GM21825 (cell line): ENCODE results near the gene CHIC2.
A peak's percentile ranks its signal among the peaks of the same experiment; 100 is the strongest.

ENCODE experiments used
- ATAC-seq: cut with Tn5 transposase; IDR thresholded peaks from one replicate; pipeline ENCODE4 v1.9.1; 2021; ENCODE audit warnings: mild to moderate bottlenecking, moderate library complexity; ENCODE audit not compliant: unreplicated experiment

CHIC2 gene

DNA sequence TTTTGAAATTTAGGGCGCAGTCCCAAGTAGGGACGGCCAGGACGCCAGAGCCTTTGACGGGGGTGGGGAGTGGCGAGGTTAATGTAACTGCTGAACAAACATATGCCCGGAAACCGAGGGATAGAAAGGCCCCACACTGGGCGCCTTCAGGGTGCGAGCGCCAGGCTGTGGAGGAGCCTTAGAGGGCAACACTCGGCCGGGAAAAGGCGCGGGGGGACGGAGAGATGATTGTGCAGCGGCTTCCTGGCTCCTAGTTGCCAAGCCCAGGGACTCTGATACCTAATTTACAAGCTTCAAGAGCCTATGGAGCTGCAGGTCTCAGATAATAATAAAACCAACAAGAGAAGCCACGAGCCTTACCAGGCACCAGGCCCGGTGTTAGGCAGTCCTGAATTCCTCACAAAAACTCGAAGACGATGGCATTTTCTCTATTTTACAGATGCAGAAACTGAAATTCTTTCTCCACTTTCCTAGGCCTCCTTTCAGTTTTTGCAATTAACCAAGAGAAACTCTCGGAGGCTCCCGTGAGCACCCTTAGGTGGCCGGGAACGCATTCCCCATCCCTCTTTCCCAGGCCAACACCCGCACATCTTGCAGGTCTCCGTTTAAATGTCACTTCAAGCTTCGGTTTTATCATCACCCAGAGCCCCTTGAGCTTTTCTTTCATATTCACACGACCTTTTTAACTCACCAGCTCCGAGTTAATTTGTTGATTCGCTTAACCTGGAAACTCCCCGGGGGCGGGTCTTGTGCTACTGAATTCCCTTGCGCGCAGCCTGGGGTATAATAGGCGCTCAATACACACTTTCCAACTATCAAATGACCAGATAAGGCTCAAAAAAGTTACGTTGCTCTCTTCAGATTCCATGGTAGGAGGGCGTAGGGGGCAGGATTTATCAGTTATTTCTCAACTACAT lies 29.2 kb upstream of the CHIC2 start:
- ATAC-seq: no peak

DNA sequence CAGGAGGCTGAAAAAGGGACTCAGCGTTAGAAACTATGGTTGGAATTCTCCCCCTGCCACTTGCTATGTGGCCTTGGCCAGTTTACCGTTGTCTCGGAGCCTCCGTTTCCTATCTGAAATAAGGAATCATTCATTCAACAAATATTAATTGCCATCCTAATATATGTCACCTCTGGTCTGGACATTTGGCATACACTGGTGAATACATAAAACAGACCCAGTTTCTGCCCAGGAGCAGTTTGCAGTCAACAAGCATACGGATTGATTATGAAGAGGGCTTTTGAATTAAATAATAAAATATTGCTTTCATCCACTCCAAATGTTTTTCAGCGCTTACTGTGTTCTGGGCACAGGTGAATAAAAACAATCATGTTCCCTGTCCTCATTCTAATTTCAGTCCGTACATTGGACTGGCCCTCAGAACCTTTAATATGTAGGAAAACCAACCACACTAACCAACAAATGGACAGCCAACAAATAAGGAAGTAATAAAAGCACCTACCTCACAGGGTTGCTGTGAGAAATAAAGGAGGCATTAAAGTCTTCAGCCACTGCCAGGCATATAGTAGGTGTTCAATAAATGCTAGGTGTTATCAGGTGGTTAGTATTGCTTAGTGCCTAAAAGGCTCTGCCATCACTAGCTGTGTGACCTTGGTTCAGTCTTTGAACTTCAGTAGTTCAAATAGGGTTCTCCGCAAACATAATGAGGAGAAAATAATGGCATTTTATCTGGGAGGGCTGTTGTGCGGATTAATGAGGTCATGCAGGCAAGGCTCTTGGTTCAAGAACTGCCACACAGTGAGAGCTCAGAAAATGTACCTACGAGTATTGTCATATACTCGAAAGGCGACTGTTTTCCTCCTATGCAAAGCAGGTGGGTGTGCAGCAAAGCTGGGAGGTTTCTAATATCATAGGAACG lies 28.3 kb upstream of the CHIC2 start:
- no peak for ATAC-seq

GRCh38 chr4:54091637-54092404 lies 27.4 kb upstream of the CHIC2 start:
- peak; percentile 60 for ATAC-seq

- ATAC-seq: peak; percentile 43
These were observed 26.6 kb upstream of the CHIC2 start for GRCh38 chr4:54090804-54091623.

- ATAC-seq: no peak
These were observed 26.0 kb upstream of the CHIC2 start for GRCh38 chr4:54090404-54090803.

GRCh38 chr4:54089875-54090274 lies 25.5 kb upstream of the CHIC2 start:
- no peak for ATAC-seq

DNA sequence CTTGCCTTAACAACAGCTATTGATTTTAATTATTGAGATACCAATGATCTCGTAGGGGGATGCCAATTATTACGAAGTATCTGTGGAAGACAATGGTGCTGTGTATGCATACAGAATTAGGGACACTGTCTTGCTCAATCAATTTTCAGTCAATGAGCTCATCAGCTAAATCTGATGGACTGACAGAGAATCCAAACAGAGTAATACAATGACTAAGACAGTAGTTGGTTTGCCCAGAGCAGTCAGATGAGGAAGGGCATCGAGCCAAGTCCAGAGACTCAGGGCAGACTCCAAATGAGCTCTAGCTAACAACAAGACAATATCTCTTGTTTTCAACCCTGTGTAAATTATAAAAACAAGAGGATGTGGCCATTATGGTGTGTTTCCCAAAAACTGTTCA lies 20.9 kb upstream of the CHIC2 start:
- ATAC-seq: no peak

- ATAC-seq: no peak
These were observed 17.8 kb upstream of the CHIC2 start for GRCh38 chr4:54082168-54082567.

DNA sequence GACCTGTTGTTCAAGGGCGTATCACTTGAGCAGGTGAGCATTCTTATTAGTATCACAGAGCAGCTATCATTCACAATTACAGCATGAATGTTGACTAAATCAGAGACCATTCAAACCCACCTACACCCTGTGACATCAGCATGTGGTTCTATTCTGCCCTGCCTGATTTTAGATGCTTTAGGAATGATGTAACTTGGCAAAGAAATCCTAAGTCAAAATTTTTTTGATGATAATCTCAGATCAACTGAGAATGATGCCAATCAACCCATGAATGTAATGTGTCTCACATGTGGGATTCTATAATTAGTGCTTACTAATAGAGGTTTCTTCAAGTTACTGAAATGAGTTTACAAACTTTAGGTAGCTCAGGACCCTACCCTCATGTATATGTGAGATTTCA lies 13.4 kb upstream of the CHIC2 start:
- no peak for ATAC-seq

GRCh38 chr4:54076673-54077072 lies 12.3 kb upstream of the CHIC2 start:
- ATAC-seq: no peak

DNA sequence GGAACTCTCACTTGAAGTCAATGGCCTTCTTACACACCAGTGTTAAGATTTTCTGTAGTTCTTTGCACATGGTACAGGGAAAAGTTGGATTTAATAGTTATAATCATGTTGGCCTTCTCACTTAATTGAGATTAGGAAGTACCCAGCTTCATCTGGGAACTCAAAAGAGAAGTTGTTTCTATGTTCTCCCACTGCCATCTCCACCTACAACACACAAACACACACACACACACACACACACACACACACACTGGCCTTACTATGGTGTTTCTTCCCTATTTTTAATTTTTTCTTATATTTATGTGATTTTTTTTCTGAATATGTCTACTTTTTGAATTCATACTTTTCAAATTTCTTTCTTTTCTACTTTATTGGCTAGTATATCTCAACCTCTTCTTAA lies 10.0 kb upstream of the CHIC2 start:
- ATAC-seq: no peak

DNA sequence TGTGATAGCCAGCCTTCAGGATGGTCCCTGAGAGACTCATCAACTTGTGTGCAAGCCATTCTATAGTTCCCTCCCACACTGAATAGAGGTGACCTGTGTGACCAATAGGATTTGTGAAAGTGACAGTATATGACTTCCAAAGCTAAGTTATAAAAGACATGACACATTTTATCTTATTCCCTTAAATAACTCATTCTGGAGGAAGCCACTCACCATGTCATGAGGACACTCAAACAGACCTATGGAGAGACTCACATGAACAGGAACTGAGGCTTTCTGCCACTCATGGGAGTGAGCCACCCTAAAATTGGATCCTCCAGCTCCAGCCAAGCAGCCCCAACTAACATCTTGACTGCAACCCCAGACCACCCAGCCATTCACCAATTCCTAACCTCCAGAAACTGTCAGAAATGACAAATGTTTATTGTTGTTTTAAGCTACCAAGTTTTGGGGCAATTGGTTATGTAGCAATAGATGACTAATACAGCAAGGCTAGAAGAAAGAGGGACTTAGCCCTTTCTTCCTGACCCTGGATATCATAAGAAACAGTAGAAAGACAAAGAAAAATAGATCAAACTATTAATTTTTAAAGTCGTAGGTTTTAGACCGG lies 9.0 kb upstream of the CHIC2 start:
- ATAC-seq: no peak

GRCh38 chr4:54067166-54067565 lies 2.8 kb upstream of the CHIC2 start:
- no peak for ATAC-seq

DNA sequence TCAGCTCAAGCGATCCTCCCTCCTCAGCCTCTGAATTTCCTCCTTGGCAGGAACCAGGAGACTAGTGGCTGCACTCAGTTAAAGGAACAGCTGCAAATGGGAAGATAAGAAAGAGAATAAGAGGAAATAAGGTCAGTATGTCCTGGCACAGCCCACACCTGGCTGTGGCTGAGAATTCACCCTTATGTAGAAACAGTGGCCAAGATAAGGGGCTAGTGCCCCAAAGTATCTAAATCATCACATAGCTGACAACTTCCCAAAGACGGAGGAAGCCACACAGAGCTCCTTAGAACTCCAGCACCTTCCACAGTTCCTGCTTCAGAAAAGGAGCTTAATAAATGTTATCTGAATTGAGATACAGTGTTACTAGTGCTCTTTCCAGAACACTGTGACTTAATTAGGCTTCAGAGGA lies 2.3 kb upstream of the CHIC2 start:
- ATAC-seq: no peak

DNA sequence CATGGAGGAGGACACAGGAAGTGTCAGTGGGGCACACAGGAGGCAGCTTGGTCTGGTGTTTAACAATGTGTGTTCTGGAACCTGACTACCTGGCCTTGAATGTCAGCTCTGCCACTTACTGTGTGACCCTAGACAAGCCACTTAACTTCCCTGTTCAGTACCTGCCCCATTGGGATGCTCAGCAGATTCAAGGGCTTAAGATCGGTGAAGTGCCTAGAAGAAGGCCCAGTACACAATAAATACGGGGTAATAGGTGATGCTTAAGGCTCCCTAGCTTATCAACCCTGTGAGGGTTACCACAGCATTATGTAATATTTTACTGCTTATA lies 1.6 kb upstream of the CHIC2 start:
- no peak for ATAC-seq

DNA sequence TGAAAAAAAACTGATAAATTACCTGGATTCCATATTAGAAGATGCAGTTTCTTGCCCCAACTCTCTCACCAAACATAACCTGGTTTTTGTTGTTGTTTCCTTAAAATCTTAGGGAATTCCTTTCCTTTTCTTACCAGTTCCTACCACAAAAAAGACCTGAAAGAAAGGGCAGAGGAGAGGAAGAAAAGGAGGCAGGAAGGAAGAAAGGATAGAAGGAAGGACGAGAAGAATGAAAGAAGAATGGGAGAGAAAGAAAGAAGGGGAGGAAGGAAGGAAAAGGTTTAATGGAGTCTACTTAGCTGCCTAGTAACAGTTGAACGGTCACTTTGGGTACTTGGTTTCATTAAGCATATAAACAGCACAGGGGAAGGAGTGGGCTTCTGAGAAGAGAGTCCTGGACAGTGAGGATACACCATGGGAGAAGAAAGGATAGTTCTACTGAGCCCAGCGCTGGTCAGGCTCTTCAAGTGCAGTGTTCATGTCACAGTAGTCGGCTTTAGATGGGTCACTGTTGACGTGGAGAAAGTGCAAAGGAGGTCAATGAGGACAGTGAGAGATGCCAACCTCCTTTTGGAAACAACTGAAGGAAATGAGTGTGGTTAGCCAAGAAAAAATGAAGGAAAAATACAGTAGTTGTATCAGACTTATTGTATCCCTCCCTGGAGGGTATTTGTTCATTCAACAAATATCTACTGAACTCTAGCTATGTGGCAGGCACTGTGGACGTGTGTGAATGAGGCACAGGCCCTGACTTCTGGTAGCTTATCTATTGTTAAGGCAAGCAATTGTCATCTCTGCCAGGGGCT lies 1.1 kb upstream of the CHIC2 start:
- ATAC-seq: no peak

- ATAC-seq: peak; percentile 9
These were observed 578 bp downstream of the CHIC2 start for GRCh38 chr4:54063737-54064316.

GRCh38 chr4:54063229-54063628 lies 1.2 kb downstream of the CHIC2 start:
- no peak for ATAC-seq

DNA sequence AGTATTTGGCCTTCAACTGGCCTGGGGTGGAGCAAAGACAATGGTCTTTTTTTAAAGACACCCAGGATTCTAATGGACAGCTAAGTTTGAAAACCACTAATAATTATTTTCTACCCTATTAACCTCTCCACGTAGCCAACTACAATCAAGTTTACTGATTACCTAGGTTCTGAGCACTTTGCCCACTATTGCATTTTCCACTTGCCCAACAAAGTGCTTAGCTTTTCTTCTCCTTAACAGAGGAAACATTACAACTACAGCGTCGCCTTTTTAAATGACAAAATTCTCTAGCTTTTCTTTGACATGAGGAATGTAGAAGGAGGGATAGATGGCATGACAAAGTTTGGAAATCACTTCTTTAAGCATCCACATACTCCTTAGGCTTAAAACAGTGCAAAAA lies 2.0 kb downstream of the CHIC2 start:
- ATAC-seq: no peak
